HEK293 (cell line): ENCODE results near the gene BEST2.

Experiments used
- HOXD13 ChIP-seq: sonication (generic); formaldehyde crosslinking; IDR thresholded peaks from 2 replicates; pipeline ENCODE4 v1.8.0; 2022; ENCODE audit warnings: missing genetic modification reagents, borderline replicate concordance
- KLF10 ChIP-seq: fragments of 450-650 bp; IDR thresholded peaks from 2 replicates; pipeline ENCODE4 v1.5.1; 2018; ENCODE audit warnings: missing biosample characterization, mild to moderate bottlenecking, missing genetic modification characterization
- KLF16 ChIP-seq: fragments of 450-650 bp; formaldehyde crosslinking; IDR thresholded peaks from 2 replicates; pipeline ENCODE4 v1.5.1; 2017; ENCODE audit warnings: missing biosample characterization, missing genetic modification characterization
- OSR2 ChIP-seq: fragments of 450-650 bp; formaldehyde crosslinking; IDR thresholded peaks from 2 replicates; pipeline ENCODE4 v1.5.1; 2016; ENCODE audit warnings: missing biosample characterization, missing genetic modification characterization
- RBAK ChIP-seq: fragments of 450-650 bp; formaldehyde crosslinking; IDR thresholded peaks from 2 replicates; pipeline ENCODE4 v1.5.1; 2016; ENCODE audit warnings: missing biosample characterization, missing genetic modification characterization
- REPIN1 ChIP-seq: fragments of 450-650 bp; formaldehyde crosslinking; IDR thresholded peaks from 2 replicates; pipeline ENCODE4 v1.5.1; 2017; ENCODE audit warnings: missing biosample characterization, missing genetic modification characterization, low read depth
- SCRT2 ChIP-seq: fragments of 450-650 bp; formaldehyde crosslinking; IDR thresholded peaks from 2 replicates; pipeline ENCODE4 v1.5.1; 2016; ENCODE audit warnings: missing biosample characterization, missing genetic modification characterization
- YY1 ChIP-seq: fragments of 450-650 bp; formaldehyde crosslinking; IDR thresholded peaks from 2 replicates; pipeline ENCODE4 v1.5.1; 2018; ENCODE audit warnings: missing biosample characterization, missing genetic modification characterization
- ZBTB7A ChIP-seq: fragments of 450-650 bp; formaldehyde crosslinking; IDR thresholded peaks from 2 replicates; pipeline ENCODE4 v1.5.1; 2016; ENCODE audit warnings: low read depth, missing biosample characterization, missing genetic modification characterization
- ZBTB8A ChIP-seq: fragments of 450-650 bp; formaldehyde crosslinking; IDR thresholded peaks from 2 replicates; pipeline ENCODE4 v1.5.1; 2016; ENCODE audit warnings: missing biosample characterization, missing genetic modification characterization
- ZIC2 ChIP-seq: fragments of 450-650 bp; formaldehyde crosslinking; IDR thresholded peaks from 2 replicates; pipeline ENCODE4 v1.5.1; 2016; ENCODE audit warnings: missing biosample characterization, missing genetic modification characterization
- ZNF140 ChIP-seq: fragments of 450-650 bp; formaldehyde crosslinking; IDR thresholded peaks from 2 replicates; pipeline ENCODE4 v1.5.1; 2016; ENCODE audit warnings: missing biosample characterization, missing genetic modification characterization
- ZNF239 ChIP-seq: fragments of 450-650 bp; formaldehyde crosslinking; IDR thresholded peaks from 2 replicates; pipeline ENCODE4 v1.5.1; 2016; ENCODE audit warnings: missing biosample characterization, missing genetic modification characterization
- ZNF248 ChIP-seq: fragments of 450-650 bp; formaldehyde crosslinking; IDR thresholded peaks from 2 replicates; pipeline ENCODE4 v1.5.1; 2017; ENCODE audit warnings: missing biosample characterization, missing genetic modification characterization
- ZNF324 ChIP-seq: fragments of 450-650 bp; formaldehyde crosslinking; IDR thresholded peaks from 2 replicates; pipeline ENCODE4 v1.5.1; 2016; ENCODE audit warnings: missing biosample characterization, missing genetic modification characterization
- ZNF341 ChIP-seq: fragments of 450-650 bp; formaldehyde crosslinking; IDR thresholded peaks from 2 replicates; pipeline ENCODE4; 2016; ENCODE audit warnings: low read depth, missing biosample characterization, missing genetic modification characterization
- ZNF423 ChIP-seq: fragments of 450-650 bp; formaldehyde crosslinking; IDR thresholded peaks from 2 replicates; pipeline ENCODE4 v1.5.1; 2016; ENCODE audit warnings: missing biosample characterization, missing genetic modification characterization
- ZNF555 ChIP-seq: fragments of 450-650 bp; formaldehyde crosslinking; conservative IDR thresholded peaks from 2 replicates; pipeline ENCODE4 v1.5.1; 2017; ENCODE audit warnings: missing biosample characterization, mild to moderate bottlenecking, missing genetic modification characterization, inconsistent platforms
- ZNF610 ChIP-seq: fragments of 450-650 bp; formaldehyde crosslinking; IDR thresholded peaks from 2 replicates; pipeline ENCODE4 v1.5.1; 2016; ENCODE audit warnings: missing biosample characterization, missing genetic modification characterization, borderline replicate concordance
- ZNF629 ChIP-seq: fragments of 450-650 bp; formaldehyde crosslinking; IDR thresholded peaks from 2 replicates; pipeline ENCODE4 v1.5.1; 2017; ENCODE audit warnings: missing biosample characterization, missing genetic modification characterization
- ZXDB ChIP-seq: fragments of 450-650 bp; formaldehyde crosslinking; IDR thresholded peaks from 2 replicates; pipeline ENCODE4 v1.5.1; 2016; ENCODE audit warnings: missing biosample characterization, missing genetic modification characterization
- TF ChIP-seq, protein P1 (sequence below): fragments of 450-650 bp; formaldehyde crosslinking; IDR thresholded peaks from 2 replicates; pipeline ENCODE4 v1.5.1; 2016; ENCODE audit warnings: missing biosample characterization, missing genetic modification characterization
- TF ChIP-seq, protein P2 (sequence below): fragments of 450-650 bp; formaldehyde crosslinking; IDR thresholded peaks from 2 replicates; pipeline ENCODE4; 2016; ENCODE audit warnings: missing biosample characterization, missing genetic modification characterization
- TF ChIP-seq, protein P3 (sequence below): fragments of 450-650 bp; formaldehyde crosslinking; IDR thresholded peaks from 2 replicates; pipeline ENCODE4 v1.5.1; 2017; ENCODE audit warnings: missing biosample characterization, mild to moderate bottlenecking, missing genetic modification characterization, moderate library complexity
- TF ChIP-seq, protein P4 (sequence below): fragments of 450-650 bp; formaldehyde crosslinking; IDR thresholded peaks from 2 replicates; pipeline ENCODE4 v1.5.1; 2016; ENCODE audit warnings: missing biosample characterization, missing genetic modification characterization, low read depth
- TF ChIP-seq, protein P5 (sequence below): fragments of 450-650 bp; formaldehyde crosslinking; IDR thresholded peaks from 2 replicates; pipeline ENCODE4 v1.5.1; 2016; ENCODE audit warnings: missing biosample characterization, missing genetic modification characterization
- TF ChIP-seq, protein P6 (sequence below): fragments of 450-650 bp; formaldehyde crosslinking; IDR thresholded peaks from 2 replicates; pipeline ENCODE4 v1.5.1; 2016; ENCODE audit warnings: missing biosample characterization, missing genetic modification characterization

BEST2 gene

DNA sequence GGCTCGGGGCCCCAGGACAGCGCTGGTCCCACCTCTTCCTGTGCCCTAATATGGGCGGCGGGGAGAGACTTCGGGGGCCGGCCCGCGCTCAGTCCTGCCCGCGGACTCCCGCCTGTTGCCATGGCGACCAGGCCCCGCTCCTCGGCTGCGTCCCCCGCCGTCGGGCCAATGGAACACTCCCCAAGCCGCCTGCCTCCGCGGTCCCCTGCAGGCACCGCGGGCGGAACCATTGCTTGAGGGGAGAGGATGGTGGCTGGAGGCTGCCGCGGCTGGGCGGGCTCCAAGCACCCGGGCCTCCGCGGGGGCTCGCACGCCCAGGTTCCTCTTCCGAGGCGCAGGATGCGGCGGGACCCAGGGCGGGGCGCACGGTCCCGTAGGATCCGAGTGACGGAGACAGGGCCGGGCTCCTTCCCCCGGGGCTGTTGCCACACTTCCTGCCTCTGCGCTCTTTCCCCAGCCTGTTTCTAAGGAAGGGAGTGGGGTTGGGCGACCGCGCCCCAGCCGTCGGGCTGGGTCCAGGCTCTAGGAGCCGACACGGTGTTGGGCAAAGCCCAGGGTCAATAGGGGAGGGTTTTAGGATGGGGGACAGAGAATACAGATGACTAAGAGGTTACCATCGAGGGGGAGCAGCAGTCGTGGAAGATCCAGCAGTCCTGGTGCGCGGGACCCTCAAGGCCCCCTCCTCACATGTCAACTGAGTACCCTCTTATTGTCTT lies 38.5 kb downstream of the BEST2 start (continued):
- TF ChIP-seq ZIC2 (tag by site-specific recombination) (peak; percentile 86), ZNF239 (no peak), ZBTB8A (tag by site-specific recombination) (peak; percentile 100), YY1 (tag by site-specific recombination) (0 out of 2 replicates have a peak, but pooled peaks have one; percentile 49), ZNF610 (tag by site-specific recombination) (0 out of 2 replicates have a peak, but pooled peaks have one; percentile 42), ZNF324 (tag by site-specific recombination) (peak; percentile 79), SCRT2 (tag by site-specific recombination) (peak; percentile 69), OSR2 (peak; percentile 66), HOXD13 (CRISPR knock-in tag) (no peak), ZXDB (peak; percentile 78), REPIN1 (no peak), RBAK (tag by site-specific recombination) (no peak), KLF10 (peak; percentile 85), ZNF423 (peak; percentile 36; the same call in 1 of the 2 replicates), KLF16 (tag by site-specific recombination) (peak; percentile 90), ZBTB7A (peak; percentile 86), ZNF341 (tag by site-specific recombination) (peak; percentile 89), ZNF629 (peak; percentile 90), ZNF248 (tag by site-specific recombination) (no peak), ZNF555 (tag by site-specific recombination) (no peak), ZNF140 (no peak)
- TF ChIP-seq, protein P1, sequence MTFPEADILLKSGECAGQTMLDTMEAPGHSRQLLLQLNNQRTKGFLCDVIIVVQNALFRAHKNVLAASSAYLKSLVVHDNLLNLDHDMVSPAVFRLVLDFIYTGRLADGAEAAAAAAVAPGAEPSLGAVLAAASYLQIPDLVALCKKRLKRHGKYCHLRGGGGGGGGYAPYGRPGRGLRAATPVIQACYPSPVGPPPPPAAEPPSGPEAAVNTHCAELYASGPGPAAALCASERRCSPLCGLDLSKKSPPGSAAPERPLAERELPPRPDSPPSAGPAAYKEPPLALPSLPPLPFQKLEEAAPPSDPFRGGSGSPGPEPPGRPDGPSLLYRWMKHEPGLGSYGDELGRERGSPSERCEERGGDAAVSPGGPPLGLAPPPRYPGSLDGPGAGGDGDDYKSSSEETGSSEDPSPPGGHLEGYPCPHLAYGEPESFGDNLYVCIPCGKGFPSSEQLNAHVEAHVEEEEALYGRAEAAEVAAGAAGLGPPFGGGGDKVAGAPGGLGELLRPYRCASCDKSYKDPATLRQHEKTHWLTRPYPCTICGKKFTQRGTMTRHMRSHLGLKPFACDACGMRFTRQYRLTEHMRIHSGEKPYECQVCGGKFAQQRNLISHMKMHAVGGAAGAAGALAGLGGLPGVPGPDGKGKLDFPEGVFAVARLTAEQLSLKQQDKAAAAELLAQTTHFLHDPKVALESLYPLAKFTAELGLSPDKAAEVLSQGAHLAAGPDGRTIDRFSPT (tag by site-specific recombination): peak; percentile 62; the same call in 1 of the 2 replicates
- TF ChIP-seq, protein P2, sequence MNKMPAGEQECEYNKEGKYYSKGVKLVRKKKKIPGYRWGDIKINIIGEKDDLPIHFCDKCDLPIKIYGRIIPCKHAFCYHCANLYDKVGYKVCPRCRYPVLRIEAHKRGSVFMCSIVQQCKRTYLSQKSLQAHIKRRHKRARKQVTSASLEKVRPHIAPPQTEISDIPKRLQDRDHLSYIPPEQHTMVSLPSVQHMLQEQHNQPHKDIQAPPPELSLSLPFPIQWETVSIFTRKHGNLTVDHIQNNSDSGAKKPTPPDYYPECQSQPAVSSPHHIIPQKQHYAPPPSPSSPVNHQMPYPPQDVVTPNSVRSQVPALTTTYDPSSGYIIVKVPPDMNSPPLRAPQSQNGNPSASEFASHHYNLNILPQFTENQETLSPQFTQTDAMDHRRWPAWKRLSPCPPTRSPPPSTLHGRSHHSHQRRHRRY: no peak
- TF ChIP-seq, protein P3, sequence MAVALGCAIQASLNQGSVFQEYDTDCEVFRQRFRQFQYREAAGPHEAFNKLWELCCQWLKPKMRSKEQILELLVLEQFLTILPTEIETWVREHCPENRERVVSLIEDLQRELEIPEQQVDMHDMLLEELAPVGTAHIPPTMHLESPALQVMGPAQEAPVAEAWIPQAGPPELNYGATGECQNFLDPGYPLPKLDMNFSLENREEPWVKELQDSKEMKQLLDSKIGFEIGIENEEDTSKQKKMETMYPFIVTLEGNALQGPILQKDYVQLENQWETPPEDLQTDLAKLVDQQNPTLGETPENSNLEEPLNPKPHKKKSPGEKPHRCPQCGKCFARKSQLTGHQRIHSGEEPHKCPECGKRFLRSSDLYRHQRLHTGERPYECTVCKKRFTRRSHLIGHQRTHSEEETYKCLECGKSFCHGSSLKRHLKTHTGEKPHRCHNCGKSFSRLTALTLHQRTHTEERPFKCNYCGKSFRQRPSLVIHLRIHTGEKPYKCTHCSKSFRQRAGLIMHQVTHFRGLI (tag by site-specific recombination): peak; percentile 95
- TF ChIP-seq, protein P4, sequence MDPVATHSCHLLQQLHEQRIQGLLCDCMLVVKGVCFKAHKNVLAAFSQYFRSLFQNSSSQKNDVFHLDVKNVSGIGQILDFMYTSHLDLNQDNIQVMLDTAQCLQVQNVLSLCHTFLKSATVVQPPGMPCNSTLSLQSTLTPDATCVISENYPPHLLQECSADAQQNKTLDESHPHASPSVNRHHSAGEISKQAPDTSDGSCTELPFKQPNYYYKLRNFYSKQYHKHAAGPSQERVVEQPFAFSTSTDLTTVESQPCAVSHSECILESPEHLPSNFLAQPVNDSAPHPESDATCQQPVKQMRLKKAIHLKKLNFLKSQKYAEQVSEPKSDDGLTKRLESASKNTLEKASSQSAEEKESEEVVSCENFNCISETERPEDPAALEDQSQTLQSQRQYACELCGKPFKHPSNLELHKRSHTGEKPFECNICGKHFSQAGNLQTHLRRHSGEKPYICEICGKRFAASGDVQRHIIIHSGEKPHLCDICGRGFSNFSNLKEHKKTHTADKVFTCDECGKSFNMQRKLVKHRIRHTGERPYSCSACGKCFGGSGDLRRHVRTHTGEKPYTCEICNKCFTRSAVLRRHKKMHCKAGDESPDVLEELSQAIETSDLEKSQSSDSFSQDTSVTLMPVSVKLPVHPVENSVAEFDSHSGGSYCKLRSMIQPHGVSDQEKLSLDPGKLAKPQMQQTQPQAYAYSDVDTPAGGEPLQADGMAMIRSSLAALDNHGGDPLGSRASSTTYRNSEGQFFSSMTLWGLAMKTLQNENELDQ (tag by site-specific recombination): no peak
- TF ChIP-seq, protein P5, sequence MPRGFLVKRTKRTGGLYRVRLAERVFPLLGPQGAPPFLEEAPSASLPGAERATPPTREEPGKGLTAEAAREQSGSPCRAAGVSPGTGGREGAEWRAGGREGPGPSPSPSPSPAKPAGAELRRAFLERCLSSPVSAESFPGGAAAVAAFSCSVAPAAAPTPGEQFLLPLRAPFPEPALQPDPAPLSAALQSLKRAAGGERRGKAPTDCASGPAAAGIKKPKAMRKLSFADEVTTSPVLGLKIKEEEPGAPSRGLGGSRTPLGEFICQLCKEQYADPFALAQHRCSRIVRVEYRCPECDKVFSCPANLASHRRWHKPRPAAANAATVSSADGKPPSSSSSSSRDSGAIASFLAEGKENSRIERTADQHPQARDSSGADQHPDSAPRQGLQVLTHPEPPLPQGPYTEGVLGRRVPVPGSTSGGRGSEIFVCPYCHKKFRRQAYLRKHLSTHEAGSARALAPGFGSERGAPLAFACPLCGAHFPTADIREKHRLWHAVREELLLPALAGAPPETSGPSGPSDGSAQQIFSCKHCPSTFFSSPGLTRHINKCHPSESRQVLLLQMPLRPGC (tag by site-specific recombination): peak; percentile 83; the same call in 1 of the 2 replicates
- TF ChIP-seq, protein P6, sequence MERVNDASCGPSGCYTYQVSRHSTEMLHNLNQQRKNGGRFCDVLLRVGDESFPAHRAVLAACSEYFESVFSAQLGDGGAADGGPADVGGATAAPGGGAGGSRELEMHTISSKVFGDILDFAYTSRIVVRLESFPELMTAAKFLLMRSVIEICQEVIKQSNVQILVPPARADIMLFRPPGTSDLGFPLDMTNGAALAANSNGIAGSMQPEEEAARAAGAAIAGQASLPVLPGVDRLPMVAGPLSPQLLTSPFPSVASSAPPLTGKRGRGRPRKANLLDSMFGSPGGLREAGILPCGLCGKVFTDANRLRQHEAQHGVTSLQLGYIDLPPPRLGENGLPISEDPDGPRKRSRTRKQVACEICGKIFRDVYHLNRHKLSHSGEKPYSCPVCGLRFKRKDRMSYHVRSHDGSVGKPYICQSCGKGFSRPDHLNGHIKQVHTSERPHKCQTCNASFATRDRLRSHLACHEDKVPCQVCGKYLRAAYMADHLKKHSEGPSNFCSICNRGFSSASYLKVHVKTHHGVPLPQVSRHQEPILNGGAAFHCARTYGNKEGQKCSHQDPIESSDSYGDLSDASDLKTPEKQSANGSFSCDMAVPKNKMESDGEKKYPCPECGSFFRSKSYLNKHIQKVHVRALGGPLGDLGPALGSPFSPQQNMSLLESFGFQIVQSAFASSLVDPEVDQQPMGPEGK (tag by site-specific recombination): peak; percentile 98
